ENCODE measurements around the gene COL17A1.

The COL17A1 gene

GRCh38 chr10:104049504-104050250 is 36.0 kb downstream of the COL17A1 start:
- no peak for DNase-seq (ENCODE audit: low spot score)

GRCh38 chr10:104046651-104047050 is 39.0 kb downstream of the COL17A1 start:
- DNase-seq (ENCODE audit: low spot score), result no peak

- peak; percentile 76 for DNase-seq (ENCODE audit: low spot score)
Observed at GRCh38 chr10:104045151-104046089, 40.3 kb downstream of the COL17A1 start.

- no peak for DNase-seq (ENCODE audit: low spot score)
Observed at GRCh38 chr10:104043854-104044253, 41.8 kb downstream of the COL17A1 start.

- DNase-seq (ENCODE audit: low spot score), result peak; percentile 22
Observed at GRCh38 chr10:104043185-104043830, 42.4 kb downstream of the COL17A1 start.

GRCh38 chr10:104041891-104042535 is 43.7 kb downstream of the COL17A1 start:
- DNase-seq (ENCODE audit: low spot score), result peak; percentile 32

- DNase-seq (ENCODE audit: low spot score), result peak; percentile 31
Observed at GRCh38 chr10:104040862-104041789, 44.6 kb downstream of the COL17A1 start.

GRCh38 chr10:104040382-104040781 is 45.3 kb downstream of the COL17A1 start:
- no peak for DNase-seq (ENCODE audit: low spot score)

GRCh38 chr10:104038958-104039752 is 46.5 kb downstream of the COL17A1 start:
- peak; percentile 36 for DNase-seq (ENCODE audit: low spot score)

- DNase-seq (ENCODE audit: low spot score), result no peak
Observed at GRCh38 chr10:104038537-104038936, 47.1 kb downstream of the COL17A1 start.

- DNase-seq (ENCODE audit: low spot score), result peak; percentile 24
Observed at GRCh38 chr10:104037261-104037951, 48.3 kb downstream of the COL17A1 start.

- peak; percentile 36 for DNase-seq (ENCODE audit: low spot score)
Observed at GRCh38 chr10:104036518-104037260, 49.0 kb downstream of the COL17A1 start.

GRCh38 chr10:104036069-104036384 is 49.7 kb downstream of the COL17A1 start:
- no peak for DNase-seq (ENCODE audit: low spot score)

GRCh38 chr10:104035194-104036068 is 50.2 kb downstream of the COL17A1 start:
- DNase-seq (ENCODE audit: low spot score), result peak; percentile 43

GRCh38 chr10:104034401-104035193 is 51.1 kb downstream of the COL17A1 start:
- peak; percentile 43 for DNase-seq (ENCODE audit: low spot score)

- no peak for DNase-seq (ENCODE audit: low spot score)
Observed at GRCh38 chr10:104033966-104034365, 51.7 kb downstream of the COL17A1 start.

GRCh38 chr10:104033401-104033930 is 52.2 kb downstream of the COL17A1 start:
- DNase-seq (ENCODE audit: low spot score), result peak; percentile 39
